GM18951 (cell line): ENCODE results near the gene HMGN1.

ENCODE experiments used
- POLR2A ChIP-seq: IDR thresholded peaks from 4 replicates; pipeline ENCODE4 v1.6.1; 2011; ENCODE audit warnings: mild to moderate bottlenecking; ENCODE audit not compliant: insufficient read length, insufficient read depth; ENCODE audit errors: extremely low read depth
- in situ Hi-C: fragments of 300-500 bp; cut with MboI; formaldehyde crosslinking; loops from one replicate; pipeline ENCODE4 v1.12.0; 2022; ENCODE audit warnings: low sequenced_read_pairs, mixed read lengths, inconsistent platforms; ENCODE audit not compliant: unreplicated experiment

Gene HMGN1

GRCh38 chr21:39336457-39337008 is 12.4 kb downstream of the HMGN1 start:
- in situ Hi-C loops: no loop called here
- TF ChIP-seq POLR2A: no peak

DNA sequence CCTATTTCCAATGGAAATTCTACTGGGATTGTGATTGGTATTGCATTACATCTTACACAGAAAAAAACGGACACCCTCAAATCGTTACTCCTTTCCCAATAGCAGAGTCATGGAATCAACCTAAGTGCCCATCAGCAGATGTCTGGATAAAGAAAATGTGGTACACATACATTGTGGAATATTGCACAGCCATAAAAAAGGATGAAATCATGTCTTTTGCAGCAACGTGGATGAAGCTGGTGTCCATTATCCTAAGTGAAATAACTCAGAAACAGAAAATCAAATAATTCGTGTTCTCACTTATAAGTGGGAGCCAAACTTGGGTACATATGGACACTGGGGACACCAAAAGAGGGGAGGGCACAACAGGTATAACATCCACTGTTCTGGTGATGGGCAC is 14.3 kb downstream of the HMGN1 start:
- no peak for TF ChIP-seq POLR2A
- in situ Hi-C loops: no loop called here

GRCh38 chr21:39332175-39332574 is 16.7 kb downstream of the HMGN1 start:
- in situ Hi-C loops: no loop called here
- TF ChIP-seq POLR2A: no peak

GRCh38 chr21:39330001-39330400 is 18.9 kb downstream of the HMGN1 start:
- TF ChIP-seq POLR2A: no peak
- in situ Hi-C loops: no loop called here

DNA sequence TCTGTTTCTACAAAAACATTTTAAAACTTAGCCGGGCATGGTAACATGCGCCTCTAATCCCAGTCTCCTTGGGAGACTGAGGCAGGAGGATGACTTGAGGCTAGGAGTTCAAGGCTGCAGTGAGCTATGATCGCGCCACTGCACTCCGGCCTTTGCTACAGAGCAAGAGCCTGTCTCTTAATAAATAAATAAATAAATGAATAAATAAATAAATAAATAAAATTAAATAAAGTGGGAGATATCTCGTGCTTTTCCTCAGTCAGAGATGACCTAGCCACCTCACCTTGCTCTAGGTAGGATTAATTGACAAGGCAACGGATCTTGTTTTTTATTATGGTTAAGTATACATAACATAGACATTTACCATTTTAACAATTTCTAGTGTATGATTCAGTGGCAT is 21.2 kb downstream of the HMGN1 start:
- TF ChIP-seq POLR2A: no peak
- in situ Hi-C loops: no loop called here

DNA sequence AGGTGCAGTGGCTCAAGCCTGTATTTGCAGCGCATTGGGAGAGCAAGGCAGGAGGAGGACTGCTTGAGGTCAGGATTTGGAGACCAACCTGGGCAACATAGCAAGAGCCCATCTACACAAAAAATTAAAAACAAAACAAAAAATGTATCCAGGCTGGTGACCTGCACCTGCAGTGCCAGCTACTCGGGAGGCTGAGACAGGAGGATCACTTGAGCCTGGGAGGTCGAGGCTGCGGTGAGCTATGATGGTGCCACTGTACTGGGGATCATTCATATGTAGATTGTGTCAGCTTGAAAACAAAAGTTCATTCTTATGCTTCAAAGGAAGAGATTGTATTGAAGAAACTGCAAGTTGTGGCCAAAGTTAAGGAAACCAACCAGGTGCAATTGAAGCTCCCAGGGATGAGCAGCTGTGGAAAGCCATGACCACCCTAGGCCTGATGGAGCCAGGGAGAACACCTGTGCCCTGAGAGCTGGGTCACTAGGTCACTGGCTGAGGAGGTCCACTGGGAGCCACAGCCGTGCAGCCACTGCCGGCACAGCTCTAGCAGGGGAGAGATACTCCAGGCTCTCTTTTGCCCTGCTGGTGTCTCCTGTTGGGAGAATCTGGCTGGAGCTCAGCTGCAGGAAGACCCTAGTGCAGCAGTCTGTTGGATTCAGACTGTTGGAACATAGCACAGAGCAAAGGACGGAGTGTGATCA is 22.1 kb downstream of the HMGN1 start:
- TF ChIP-seq POLR2A: no peak
- in situ Hi-C loops: no loop called here

- no peak for TF ChIP-seq POLR2A
- in situ Hi-C loops: no loop called here
Measured at GRCh38 chr21:39325458-39325857, 23.4 kb downstream of the HMGN1 start.

- TF ChIP-seq POLR2A: no peak
- in situ Hi-C loops: no loop called here
Measured at GRCh38 chr21:39321424-39321823, 27.5 kb downstream of the HMGN1 start.

DNA sequence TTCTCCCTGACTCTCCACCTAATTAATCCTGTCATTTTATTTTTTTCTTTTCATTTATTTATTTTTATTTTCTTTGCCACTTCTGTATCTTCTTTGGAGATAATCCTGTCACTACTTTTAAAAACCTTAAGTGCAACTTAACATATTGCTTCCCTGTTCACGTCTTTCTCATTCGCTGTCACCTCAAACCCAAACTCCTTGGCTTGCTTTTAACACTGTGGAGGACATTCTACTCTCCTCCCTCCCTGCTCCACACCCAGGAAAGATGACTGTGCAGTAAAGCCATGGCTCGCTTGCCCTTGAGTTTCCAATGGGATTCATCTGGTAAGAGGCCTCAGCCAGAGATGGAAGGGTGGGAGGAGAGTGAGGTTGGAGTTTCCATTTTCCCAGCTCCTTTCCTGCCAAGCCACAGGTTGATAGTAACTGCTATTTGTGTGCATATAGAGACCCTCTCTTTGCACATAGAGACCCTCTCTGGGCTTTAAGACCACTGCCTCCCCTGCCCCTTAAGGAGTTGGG is 29.0 kb downstream of the HMGN1 start:
- no peak for TF ChIP-seq POLR2A
- in situ Hi-C loops: no loop called here

DNA sequence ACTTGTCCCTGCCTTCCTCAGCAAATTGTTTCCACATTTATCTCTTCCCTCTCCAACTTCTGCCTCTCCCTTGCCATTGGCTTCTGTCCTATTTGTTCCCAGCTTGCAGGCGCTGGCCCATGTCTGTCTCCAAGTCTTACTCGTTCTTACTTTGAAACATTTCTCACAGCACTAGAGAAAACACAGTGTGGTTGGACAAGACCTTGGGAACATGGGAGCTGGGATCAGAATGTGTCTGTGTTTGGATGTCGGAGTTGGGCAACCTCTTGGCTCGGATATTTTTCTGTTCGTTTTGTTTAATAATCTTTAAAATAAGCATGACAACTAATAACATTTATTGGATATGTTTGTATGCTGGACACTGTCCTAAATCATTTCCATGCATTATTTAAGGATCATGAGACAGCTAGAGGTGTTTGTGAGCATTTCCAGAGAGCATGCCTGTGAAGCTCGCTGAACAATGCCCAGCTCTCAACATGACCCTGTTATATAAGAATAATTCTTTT is 29.6 kb downstream of the HMGN1 start:
- in situ Hi-C loops: no loop called here
- TF ChIP-seq POLR2A: no peak

DNA sequence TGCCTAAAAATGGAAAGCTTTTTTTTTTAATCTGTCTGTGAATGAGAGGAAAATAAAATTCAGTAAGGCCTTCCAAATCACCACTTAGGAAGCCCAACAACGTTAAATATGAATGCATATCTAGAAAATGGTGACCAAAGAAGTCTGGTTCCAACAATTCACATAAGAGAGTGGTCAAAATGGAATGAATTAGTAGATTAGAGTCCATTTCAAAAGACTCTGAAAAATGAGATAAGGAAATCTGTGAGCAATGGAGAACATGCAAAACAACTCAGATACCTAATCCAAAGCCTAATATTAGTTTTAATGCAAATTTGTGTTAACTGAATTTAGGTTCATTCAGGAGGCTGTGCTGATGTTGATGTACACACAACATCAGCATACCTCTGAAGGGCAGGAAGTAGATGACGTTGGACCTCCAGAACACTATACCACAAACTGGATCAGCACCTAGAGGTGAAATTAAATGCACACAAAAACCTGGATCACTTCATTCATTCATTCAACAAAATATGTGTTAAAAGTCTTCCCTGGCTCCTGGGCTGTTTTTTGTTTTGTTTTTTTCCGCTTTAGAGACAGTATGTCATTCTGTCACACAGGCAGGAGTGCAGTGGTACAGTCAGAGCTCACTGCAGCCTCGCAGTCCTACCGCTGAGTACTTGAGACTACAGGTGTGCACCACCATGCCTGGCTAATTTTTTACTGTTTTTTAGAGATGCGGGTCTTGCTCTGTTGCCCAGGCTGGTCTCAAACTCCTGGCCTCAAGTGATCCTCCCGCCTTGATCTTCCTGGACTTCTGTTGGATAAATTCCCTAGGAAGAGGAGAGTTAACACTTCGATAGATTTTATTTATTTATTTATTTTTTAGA is 30.6 kb downstream of the HMGN1 start:
- in situ Hi-C loops: no loop called here
- TF ChIP-seq POLR2A: no peak

GRCh38 chr21:39317134-39318090 is 31.5 kb downstream of the HMGN1 start:
- in situ Hi-C loops: no loop called here
- no peak for TF ChIP-seq POLR2A

- in situ Hi-C loops: no loop called here
- no peak for TF ChIP-seq POLR2A
Measured at GRCh38 chr21:39316729-39317128, 32.2 kb downstream of the HMGN1 start.
